ENCODE data around the gene FLYWCH1. TPM values are rescaled to one million over a fixed set of nuclear protein-coding genes. Genes with fewer than 3 reads are reported as not detected.

Gene FLYWCH1
- total and polyA plus RNA-seq, 10 of the 15 experiments (the other 5 are each of a cell fraction or from before 2014, with no cell fraction given) = 0.47 to 33.8 (median 11.2) TPM

DNA sequence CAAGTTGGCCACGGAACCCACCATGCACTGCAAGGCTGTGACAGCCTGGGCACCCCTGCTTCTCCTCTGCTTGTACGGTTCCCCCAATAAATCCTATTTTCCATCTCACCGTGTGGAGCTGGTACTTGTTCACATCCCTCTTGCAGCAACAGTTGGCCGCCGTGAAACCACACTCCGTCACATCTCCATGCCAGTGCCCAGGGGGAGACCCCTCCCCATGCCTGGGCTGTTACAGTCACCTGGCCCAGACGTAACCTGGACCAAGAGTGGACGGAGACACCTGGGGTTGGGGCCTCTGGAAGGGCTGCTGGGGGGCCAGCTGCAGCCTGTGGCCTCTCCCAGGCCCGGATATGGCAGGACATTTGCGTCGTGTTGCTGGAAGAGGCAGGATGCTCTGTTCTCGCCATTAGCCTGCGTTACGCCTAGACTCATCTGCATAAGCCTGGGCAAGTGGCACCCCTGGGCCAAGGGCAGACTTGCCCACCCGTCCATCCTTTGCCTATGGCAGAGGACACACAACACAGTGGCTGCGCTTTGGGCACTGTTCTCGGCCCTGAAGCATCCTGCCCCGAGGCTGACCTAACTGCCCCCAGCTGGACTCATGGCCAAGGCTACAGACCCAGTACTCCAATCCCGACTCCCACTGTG is 38.1 kb downstream of the FLYWCH1 start:
- in situ Hi-C loops (cut with MboI) = no loop called here
- BruUV-seq (replicated peaks) = no TSS peak
- H2AFZ ChIP-seq (ENCODE audit: control insufficient read depth, low read depth, low read length) = no peak overlapping the region

More for the DNA sequence above, 38.1 kb downstream of the FLYWCH1 start:
- ChIA-PET SMC1A (ENCODE audit: uncharacterized antibody, unreplicated experiment) (no interaction called here), POLR2A (interaction anchor here (0.6 kb wide), 1 partner anchor 18 kb away, joined by 3 read pairs; no protein-coding TSS in a partner anchor), CTCF (interaction anchor here (3.1 kb wide), 1 partner anchor 23 kb away, joined by 10 read pairs; no protein-coding TSS in a partner anchor), RAD21 (ENCODE audit: unreplicated experiment) (no interaction called here)
- Histone ChIP-seq H4K20me1 (ENCODE audit: control insufficient read depth, insufficient read depth) (no peaks in the 10 kb centered on the region), H3K4me2 (ENCODE audit: control insufficient read depth, insufficient read depth) (no peak overlapping the region), H3K36me3 (ENCODE audit: control insufficient read depth in 2 of 2, insufficient read depth in 2 of 2, low read length in 1 of 2) (no peaks in the 10 kb centered on the region), H3K27ac (ENCODE audit: control insufficient read depth, insufficient read depth) (no peak overlapping the region), H3K79me2 (ENCODE audit: control insufficient read depth, insufficient read depth, low read length) (no peaks in the 10 kb centered on the region), H3K27me3 (replicated peaks in 1 of 2; ENCODE audit: control insufficient read depth in 2 of 2, insufficient read depth in 2 of 2, low read length in 1 of 2) (no peaks in the 10 kb centered on the region), H3K9ac (ENCODE audit: control insufficient read depth, insufficient read depth, low read length) (no peak overlapping the region), H3K4me3 (no peak overlapping the region), H3K4me1 (ENCODE audit: control insufficient read depth, insufficient read depth, low read length) (peaks cover 7% of the 10 kb centered on the region), H3K9me3 (replicated peaks; ENCODE audit: control insufficient read depth, insufficient read depth, low read length) (no peaks in the 10 kb centered on the region)
- no peak for TF ChIP-seq RFX5 (IDR thresholded peaks at IDR 0.05; ENCODE audit: low read depth, low read length)
- TF ChIP-seq IKZF2 (IDR thresholded peaks at IDR 0.05) = no peak
- no peak for TF ChIP-seq HCFC1 (IDR thresholded peaks at IDR 0.05; ENCODE audit: low read length)
- no peak for TF ChIP-seq SIX5 (IDR thresholded peaks at IDR 0.05; ENCODE audit: low read depth, low read length, severe bottlenecking)
- TF ChIP-seq BCL11A (IDR thresholded peaks at IDR 0.05; ENCODE audit: low read depth, low read length) = no peak
- TF ChIP-seq MTA2 (IDR thresholded peaks at IDR 0.05; ENCODE audit: low read depth) = no peak
- TF ChIP-seq SRF (IDR thresholded peaks at IDR 0.05; ENCODE audit: low read depth in 2 of 2, low read length in 2 of 2) = no peak
- TF ChIP-seq ASH2L (IDR thresholded peaks at IDR 0.05; ENCODE audit: borderline replicate concordance, low read depth) = no peak
- no peak for TF ChIP-seq NRF1 (conservative IDR thresholded peaks at IDR 0.05; ENCODE audit: low read depth, low read length)
- no peak for TF ChIP-seq FOXM1 (IDR thresholded peaks at IDR 0.05; ENCODE audit: low read depth, low read length)
- TF ChIP-seq, protein P1, sequence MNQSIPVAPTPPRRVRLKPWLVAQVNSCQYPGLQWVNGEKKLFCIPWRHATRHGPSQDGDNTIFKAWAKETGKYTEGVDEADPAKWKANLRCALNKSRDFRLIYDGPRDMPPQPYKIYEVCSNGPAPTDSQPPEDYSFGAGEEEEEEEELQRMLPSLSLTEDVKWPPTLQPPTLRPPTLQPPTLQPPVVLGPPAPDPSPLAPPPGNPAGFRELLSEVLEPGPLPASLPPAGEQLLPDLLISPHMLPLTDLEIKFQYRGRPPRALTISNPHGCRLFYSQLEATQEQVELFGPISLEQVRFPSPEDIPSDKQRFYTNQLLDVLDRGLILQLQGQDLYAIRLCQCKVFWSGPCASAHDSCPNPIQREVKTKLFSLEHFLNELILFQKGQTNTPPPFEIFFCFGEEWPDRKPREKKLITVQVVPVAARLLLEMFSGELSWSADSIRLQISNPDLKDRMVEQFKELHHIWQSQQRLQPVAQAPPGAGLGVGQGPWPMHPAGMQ (IDR thresholded peaks at IDR 0.05; ENCODE audit: borderline replicate concordance) = no peak
- WGBS (ENCODE audit: insufficient coverage, insufficient replicate concordance, low lambda C conversion rate, missing lambda C conversion rate) = 80% methylated on average over 19 of the region's 19 CpGs
- intact Hi-C loops (cut with micrococcal nuclease; ENCODE audit: unreplicated experiment) = no loop called here
- ATAC-seq = no peak
- FAIRE-seq = no peak
- DNase-seq (ENCODE audit: low read depth, low spot score) = no peak
